DMS114 treated with DMSO at 0.1 percent for 48 hours (cell line): ENCODE results near the gene PRDM16.

Experiments
- DNase-seq: peaks from one replicate; lab custom pipeline; 2025; ENCODE audit not compliant: unreplicated experiment; lab: John Stamatoyannopoulos, UW

PRDM16 gene

DNA sequence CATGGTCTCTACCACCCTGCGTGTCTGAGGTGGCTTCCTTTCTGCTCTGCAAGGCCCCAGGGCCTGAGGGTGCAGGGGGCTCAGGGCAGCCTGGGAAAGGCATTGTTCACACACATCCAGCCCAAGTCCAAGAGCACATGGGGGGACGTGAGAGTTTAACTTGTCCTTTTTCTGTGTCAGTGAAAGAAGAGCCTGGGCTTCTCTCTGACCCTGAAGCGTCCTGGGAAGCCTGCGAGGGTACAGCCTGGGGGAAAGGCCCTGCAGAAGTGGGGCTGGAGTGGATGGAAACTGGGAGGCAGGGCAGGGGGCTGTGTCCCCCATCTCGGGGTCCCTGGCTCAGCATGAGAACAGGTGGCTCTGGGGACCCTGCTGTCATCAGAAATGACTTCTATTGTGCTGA is 181.6 kb downstream of the PRDM16 start:
- no peak for DNase-seq

DNA sequence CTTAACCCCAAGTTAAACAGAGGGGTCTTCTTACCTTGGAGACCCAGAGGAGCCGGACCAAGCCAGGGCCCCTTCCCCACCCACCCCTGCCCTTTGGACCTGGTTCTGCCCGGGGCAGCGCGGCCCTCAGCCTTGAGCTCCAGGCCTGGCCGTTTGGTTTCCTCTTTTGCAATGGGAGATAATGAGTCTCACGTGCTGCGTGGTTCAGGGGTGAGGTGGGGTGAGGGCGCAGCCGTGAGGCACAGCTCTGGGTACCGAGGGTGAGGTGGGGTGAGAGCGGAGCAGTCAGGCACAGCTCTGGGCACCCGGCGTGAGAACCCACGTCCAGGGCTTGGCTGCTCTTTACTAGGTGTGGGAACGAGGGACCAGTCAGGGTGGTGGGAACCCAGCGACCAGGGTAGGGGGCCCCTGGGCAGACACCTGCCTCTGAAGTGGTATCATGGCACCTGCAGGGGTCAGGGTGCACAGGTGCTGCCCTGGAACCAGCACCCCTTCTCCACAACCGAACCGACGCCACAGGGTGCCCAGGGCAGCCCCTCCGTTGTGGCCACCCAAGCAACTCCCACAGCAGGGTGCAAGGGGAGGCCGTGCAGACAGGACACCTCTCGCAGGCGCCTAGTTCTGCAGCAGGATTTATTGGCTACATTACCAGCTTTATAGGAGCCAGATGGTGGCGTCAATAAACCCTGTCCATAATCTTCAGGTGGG is 182.2 kb downstream of the PRDM16 start:
- no peak for DNase-seq

DNA sequence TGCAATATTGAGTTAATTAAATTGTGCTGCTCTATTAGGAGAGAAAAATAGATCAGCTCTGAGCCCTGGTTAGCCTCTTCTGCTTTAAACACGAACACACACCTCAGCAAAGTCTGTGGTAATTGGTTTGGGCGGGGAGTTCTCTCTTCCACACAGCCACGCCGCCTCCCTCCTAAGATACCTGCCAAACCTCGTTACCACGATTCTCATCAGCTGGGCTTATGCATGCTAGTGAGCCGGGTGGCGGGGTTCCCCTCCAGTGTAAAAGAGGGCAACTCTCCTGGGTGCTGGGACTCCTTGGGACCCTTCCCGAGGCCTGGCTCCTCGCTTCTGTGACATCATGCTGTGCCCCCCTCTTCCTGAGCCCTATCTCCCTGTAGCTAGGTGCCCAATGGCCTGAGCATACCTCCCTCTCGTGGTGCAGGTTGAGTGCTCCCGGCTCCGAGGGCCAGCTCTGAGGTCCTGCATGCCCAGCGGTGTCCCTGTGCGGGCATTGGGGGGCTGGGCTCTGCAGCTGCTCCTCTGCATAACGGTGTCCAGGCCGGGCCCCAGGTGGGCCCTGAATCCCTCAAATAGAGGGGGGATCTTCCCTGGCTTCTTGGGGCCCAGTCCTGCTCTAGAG is 182.9 kb downstream of the PRDM16 start:
- DNase-seq: no peak

DNA sequence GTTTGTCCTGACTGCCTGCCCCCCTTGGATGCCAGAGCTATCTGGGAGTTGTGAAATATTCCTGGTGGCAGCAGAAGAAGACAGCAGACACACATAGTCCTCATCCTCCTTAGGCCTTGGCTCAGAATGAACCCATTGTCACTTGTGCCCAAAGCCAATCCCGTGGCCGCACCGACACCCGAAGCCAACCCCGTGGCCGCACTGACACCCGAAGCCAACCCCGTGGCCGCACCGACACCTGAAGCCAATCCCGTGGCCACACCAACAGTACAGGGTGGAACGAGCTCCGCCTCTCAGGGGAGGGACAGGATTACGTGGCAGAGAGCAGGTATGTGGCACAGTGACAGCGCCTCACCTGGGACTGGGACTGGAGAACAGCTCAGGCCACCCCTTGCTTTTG is 186.7 kb downstream of the PRDM16 start:
- DNase-seq: no peak

DNA sequence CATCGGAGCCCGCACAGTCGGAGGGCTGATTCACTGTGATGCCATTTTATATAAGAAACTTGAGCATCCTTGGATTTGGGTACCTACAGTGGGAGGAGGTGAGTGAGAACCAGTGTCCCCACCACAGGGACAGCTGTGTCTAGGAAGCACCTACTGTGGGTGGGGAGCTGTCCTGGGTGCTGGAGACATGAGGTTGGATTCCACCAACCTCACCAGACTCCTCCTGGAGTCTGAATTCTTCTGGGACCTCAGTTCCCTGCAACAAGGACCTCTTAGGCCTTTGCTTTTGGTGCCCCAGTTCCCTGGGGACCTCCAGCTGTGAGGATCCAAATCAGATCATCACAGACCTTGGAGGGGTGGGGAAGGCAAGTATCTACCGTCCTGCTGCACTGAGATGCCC is 188.8 kb downstream of the PRDM16 start:
- no peak for DNase-seq

DNA sequence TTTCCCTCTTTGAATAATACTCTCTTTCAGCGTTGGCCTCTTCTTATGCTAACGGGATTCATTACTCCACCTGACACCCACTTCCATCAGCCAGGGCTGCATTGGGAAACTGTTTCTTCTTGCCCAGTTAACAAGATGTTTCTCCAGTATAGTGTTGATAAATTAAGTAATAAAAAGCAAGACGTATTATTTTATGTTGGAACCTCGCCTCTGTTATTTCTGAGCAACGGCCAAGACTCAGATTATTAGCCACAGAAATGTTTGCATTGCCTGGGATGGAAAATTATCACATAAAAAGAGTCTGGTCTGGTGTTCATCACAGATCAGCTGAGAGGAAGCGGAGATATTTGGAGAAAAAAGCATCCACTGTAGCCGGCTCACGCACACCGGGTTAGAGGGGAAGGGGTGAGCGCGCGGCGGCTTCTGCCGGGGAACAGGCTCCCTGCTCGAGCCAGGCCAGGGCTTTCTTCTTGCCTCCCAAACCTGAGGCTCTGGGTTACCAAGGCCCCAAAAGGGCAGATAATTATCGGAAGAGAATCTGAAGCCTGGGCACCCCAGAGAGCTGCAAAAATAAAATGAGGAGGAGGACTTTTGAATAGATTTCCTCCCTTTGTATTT is 189.5 kb downstream of the PRDM16 start:
- no peak for DNase-seq

DNA sequence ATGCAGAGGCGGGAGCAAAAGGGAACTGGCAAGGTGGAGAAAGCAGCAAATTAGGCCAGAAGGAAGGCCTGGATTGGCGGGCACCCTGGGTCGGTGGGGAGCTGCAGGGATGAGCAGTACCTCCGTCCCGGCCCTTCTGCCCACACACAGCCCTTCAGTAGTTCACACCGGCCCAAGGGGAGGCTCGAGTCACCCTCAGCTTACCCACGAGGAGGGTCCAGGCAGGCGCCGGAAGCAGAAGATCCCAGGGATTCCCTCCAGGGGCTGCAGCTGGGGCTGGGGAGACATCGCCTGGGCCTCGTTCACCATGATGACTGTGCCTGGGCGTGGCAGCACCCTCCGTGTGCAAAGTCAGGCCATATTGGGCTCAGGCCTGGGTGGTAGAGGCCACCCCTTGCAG is 190.0 kb downstream of the PRDM16 start:
- DNase-seq: no peak

DNA sequence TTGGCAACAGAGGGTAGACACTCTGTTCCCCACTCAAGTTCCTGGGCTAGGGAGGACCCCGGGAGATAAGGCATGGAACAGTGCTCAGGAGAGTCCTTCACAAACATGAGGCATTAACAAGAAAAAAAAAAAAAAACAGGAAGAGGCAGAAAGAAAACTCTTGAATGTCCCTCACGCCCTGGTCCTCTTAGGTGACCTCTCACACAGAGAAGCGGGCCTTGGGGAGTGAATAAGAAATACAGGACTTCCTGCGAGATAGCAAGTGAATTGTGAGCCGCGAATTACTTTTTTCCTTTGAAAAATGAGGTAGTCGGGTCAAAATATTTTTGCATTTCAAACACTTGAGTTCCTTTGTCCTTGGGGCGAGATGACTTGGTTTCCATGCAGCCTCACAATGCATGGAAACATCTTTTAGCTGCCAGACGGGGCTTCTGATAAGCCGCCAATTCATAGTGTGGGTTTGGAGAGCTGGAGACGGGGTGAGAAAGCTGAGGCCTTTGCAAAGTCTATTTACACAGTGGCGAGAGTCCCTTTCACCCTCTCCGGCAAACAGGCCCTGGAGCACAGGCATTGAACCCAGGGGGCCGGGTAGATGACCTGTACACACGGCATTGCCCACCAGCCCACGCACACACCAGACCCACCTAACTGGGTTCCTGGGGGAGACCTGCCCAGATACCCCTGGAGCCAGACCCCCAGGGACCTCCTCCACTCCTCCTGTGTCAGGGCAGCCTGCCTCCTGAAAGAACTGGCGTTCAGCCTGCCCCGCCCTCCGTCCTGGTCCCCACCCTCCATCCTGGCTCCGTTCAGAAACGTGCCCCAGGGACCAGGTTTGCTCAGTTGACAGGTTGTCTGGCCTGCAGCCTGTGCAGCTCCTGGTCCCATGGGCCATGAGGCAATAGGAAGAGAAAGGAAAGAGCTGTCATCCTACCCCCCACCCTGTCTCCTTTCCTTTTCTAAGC is 192.3 kb downstream of the PRDM16 start:
- DNase-seq: no peak

DNA sequence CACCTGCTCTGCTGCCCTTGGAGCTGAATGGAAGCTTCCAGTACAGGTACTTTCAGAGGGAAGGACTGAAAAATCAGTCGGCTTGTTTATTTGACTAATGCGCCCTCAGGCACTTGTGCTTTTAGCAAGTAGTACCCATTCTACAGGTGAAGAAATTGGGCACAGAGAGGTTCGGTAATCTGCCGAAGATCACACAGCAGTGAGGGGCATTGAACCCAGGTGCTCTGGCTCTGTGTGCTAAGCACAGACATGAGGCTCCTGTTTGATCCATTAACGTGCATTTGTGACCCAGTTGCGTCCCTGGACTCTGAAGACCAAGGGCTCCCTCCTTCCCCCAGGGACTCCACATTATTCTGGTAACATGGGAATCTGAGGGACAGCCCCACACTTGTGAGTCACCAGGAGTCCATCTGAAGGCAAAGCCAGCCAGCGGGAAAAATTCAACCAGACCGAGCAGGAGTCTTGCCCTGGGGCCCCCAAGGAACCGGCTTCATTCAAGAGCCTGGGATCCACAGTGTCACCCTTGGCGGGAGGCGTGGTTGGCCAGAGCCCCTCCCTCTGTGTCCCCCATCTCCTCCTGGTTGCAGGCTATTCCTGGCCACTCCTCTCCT is 193.1 kb downstream of the PRDM16 start:
- no peak for DNase-seq

DNA sequence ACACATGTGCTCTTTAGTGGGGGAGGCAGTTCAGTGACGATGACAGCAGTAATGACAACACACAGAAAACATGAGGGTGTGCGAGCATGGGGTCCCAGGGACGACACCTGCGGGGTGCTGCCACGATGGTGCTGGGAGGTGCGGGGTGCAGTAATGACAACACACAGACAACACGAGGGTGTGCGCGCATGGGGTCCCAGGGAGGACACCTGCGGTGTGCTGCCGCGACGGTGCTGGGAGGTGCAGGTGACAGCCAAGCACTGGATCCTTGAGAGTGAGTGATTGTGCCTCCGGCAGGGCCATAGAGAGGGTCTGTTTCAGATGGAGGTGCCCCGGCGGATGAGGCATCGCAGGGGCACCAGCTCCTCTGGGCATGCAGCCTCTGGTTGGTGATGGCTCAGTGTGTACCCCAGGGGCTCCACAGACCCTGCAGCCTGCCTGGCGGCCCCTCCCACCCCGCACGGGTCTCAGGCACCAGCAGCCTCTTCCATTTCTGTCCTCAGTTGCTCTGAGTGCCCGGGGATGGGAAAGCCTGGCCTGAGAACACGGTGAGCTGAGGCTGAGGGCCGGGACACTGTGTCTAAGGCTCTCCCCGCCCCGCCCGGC is 193.8 kb downstream of the PRDM16 start:
- DNase-seq: no peak

DNA sequence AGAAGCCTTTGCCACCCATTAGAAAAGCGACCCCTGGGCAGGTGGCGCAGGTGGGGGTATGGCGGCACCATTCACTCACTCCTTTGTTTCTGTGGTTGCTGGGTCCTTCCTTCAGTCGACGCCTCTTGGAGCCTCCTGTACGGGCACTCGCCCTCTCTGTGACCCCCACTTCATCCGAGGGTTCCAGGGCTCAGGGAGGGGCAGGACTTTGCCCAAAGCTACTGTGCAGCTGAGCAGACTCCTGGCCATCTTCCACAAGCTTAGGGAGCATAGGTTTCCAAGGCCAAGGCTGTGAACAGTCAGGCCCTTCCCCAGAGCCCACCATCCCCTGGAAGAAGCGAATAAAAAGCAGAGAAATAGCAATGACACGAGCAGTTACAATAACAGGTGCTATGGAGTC is 194.8 kb downstream of the PRDM16 start:
- no peak for DNase-seq

DNA sequence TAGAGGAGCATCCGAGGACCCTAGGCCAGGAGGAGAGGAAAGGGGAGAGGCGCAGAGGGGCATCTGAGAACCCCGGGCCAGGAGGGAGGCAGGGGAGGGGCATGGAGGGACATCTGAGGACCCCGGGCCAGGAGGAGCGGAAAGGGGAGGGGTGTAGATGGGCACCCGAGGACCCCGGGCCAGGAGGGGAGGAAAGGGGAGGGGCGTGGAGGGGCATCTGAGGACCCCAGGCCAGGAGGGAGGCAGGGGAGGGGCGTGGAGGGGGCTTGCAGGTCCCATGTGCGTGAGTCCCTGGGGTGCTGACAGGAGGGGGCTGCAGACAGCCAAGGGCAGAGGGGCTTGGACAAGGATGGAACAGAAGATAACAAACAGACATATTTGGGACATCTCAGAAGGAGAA is 195.5 kb downstream of the PRDM16 start:
- DNase-seq: no peak

DNA sequence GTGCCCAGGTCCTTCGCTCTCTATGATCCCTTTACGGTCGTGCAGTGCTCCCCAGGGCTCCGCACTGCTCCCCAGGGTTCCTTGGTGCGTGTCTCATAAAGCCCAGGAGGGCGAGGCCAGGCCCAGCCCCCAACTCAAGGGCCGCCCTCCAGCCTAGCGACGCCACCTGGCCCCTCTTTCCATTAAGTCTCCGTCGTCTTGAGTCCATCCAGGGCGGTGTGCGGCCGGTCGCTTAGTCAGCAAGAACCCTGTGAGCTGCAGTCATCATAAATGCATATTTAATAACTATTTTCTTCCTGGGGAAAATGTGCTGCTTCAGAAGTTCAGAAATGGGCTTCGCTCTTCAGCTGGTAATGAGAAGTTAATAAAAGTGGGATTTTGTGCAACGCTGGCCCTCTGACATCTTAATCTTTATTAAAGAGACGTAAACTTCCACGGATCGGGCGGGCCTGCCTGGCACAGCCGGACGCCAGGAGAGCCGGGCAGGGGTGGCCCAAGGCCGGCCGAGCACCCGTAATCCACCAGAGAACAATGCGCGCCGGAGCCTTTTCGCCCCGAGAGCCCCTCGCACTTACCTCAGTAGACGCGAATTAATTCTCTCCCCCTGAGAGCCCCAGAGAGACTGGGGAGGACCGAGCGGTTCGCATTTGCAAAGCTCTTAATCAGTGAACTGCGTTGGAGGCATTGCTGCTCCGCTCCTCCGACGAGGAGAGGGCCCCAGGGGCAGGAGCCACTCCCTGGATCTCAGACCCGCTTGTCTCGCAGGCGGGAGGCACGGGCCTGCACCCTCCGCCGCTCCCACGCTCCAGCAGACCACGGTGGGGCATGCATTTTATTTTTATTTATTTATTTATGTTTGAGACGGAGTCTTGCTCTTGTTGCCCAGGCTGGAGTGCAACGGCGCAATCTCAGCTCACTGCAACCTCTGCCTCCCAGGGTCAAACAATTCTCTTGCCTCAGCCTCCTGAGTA is 197.1 kb downstream of the PRDM16 start:
- no peak for DNase-seq

DNA sequence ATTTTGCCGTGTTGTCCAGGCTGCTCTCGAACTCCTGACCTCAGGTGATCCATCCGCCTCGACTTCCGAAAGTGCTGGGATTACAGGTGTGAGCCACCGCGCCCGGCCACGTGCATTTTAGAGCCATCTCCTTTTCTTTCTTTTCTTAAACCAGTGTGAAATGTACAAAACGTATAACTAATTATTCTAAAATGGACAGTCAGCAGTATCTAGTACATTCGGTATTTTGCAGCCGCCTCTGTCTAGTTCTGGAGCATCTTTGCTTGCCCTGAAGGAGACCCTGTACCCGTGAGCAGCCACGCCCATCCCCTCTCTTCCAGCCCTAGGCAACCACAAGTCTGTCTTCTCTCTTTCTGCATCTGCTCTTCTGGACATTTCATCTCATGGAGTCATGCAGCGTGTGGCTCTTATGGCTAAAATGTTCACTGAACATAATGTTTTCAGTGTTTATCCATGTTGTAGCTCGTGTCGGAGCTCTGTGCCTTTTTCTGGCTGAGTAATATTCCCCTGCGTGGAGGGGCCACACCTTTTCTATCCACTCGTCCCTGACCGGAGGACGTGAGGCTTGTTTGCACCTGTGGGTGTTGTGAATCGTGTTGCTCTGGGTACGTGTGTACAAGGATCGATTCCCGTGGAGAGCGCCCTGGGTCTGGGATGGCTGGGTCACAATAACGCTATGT is 198.0 kb downstream of the PRDM16 start:
- DNase-seq: no peak

DNA sequence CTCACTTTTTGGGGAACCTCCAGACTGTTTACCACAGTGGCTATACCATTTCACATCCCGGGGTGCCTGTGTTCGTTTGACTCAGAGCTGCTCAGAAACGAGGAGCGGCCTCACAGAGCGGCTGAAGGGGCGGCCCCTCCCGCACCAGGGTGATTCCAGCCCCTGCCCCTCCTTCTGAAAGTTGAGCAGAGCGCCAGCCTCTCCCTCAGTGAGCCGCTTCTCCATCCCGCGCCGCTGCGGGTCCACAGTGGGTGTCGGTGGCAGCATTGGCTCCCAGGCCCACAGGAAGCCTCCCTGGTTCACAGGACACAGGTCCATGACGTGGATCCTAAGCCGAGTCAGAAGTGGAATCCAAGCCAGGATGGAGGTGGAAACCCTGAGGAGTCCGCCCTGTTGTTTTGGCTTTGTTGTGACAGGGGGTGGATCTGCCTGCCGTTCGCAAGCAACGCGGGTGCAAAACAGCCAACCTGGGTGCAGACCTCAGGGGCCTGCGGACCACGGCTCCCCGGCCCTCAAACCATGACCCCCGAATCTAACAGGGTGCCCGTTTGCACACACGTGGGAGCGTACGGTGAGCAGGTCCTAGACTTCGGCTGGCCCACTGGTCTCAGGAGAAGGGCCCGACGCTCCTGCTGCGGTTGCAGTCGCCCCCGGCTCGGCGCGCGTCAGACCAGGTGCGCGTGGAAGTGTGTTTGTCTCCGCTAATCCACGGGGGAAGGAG is 198.7 kb downstream of the PRDM16 start:
- no peak for DNase-seq

DNA sequence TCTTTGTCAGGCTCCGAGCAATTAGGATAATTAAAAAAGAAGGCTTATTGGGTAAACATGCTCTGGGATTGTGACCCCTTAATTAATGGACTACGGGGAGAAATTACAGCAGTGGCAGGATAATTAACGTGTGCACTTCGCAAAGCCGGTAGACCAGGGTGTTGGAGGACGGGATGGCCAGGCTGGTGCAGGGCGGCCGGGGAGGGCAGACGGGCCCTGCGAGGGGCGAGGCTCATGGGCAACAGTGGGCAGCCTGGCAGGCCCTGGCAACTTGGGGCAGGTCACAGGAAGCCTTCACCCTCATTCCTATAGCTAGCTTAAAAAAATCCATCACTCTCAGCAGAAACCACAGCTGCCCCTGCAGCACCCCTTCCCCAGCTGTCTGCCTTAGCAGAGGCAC is 199.3 kb downstream of the PRDM16 start:
- no peak for DNase-seq

DNA sequence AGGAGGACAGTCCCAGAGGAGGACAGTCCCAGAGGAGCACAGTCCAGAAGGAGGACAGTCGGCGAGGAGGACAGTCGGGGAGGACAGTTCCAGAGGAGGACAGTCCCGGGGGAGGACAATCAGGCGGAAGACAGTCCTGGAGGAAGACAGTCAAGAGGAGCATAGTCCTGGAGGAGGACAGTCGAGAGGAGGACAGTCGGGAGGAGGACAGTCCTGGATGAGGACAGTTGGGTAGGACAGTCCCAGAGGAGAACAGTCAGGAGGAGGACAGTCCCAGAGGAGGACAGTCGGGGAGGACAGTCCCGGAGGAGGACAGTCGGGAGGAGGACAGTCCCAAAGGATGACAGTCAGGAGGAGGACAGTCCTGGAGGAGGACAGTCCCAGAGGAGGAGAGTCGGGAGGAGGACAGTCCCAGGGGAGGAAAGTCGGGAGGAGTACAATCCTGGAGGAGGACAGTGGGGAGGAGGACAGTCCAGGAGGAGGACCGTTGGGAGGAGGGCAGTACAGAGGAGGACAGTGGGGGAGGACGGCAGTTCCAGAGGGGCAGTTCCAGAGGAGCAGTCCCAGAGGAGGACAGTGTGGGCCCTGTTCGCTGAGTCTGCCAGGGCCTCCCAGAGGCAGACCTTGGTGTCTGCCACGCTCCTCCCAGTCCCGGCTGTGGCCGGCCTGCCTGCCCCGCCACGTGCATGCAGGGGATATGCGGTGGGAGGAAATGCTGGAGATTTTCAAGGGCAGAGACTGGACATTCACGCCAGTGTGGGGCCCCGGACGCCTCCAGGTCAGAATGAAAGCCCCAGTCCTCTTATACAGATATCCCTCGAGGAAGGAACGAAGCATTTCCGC is 201.6 kb downstream of the PRDM16 start:
- DNase-seq: no peak
